GM12891 (cell line): ENCODE measurements around the gene PERCC1.

Source experiments
- PAX5 ChIP-seq: IDR thresholded peaks from 2 replicates; pipeline ENCODE4 v1.6.1; 2011; ENCODE audit warnings: low read length, moderate library complexity, mild to moderate bottlenecking; ENCODE audit not compliant: insufficient read depth, severe bottlenecking
- POLR2A ChIP-seq: IDR thresholded peaks from 2 replicates; pipeline ENCODE4 v1.6.1; 2011; ENCODE audit warnings: low read depth, low read length, control low read depth
- POLR2AphosphoS5 ChIP-seq: IDR thresholded peaks from 2 replicates; pipeline ENCODE4 v1.6.1; 2011; ENCODE audit warnings: low read depth, low read length, control low read depth
- SPI1 ChIP-seq: IDR thresholded peaks from 2 replicates; pipeline ENCODE4 v1.6.1; 2011; ENCODE audit warnings: low read depth, low read length, control low read depth
- TAF1 ChIP-seq: IDR thresholded peaks from 2 replicates; pipeline ENCODE4 v1.6.1; 2011; ENCODE audit warnings: low read depth, low read length, control low read depth

GRCh38 chr16:1414532-1415260 is 16.2 kb upstream of the PERCC1 start, which contains the start of gene UNKL:
- no peak for TF ChIP-seq TAF1
- TF ChIP-seq POLR2AphosphoS5: no peak
- TF ChIP-seq POLR2A: no peak
- no peak for TF ChIP-seq PAX5
- TF ChIP-seq SPI1: no peak
